Activated CD4-positive, alpha-beta T cell treated with anti-CD3 and anti-CD28 coated beads, Interleukin-2, amount 10 ng/mL, durations not matched to agents 7 days and 5 days (primary cell): ENCODE data around the gene SPATA25. TPM values are rescaled to one million over a fixed set of nuclear protein-coding genes. Genes with fewer than 3 reads are reported as not detected.

Experiments
- CTCF ChIA-PET: fragments of 350-600 bp; sonication (Branson Sonifier 250); formaldehyde crosslinking; loops from one replicate; lab custom pipeline; 2021; ENCODE audit warnings: antibody characterized with exemption; lab: Charles Lee
- POLR2A ChIA-PET: fragments of 350-600 bp; sonication (Branson Sonifier 250); formaldehyde crosslinking; loops from one replicate; lab custom pipeline; 2021; ENCODE audit warnings: antibody characterized with exemption; lab: Charles Lee
- DNase-seq: peaks from one replicate; pipeline ENCODE4 v3.0.0-alpha.2; 2020
- H3K27ac Mint-ChIP-seq: one replicate; pipeline ENCODE4 v1.8.0; 2021; ENCODE audit warnings: mild to moderate bottlenecking, moderate library complexity, mixed read lengths
- H3K27me3 Mint-ChIP-seq: one replicate; pipeline ENCODE4 v1.8.0; 2021; ENCODE audit warnings: mixed read lengths
- H3K36me3 Mint-ChIP-seq: one replicate; pipeline ENCODE4 v1.8.0; 2021; ENCODE audit warnings: low read depth, mixed read lengths
- H3K4me1 Mint-ChIP-seq: one replicate; pipeline ENCODE4 v1.8.0; 2021; ENCODE audit warnings: mixed read lengths
- H3K4me3 Mint-ChIP-seq: one replicate; pipeline ENCODE4 v1.8.0; 2021; ENCODE audit warnings: mild to moderate bottlenecking, moderate library complexity, mixed read lengths
- H3K9me3 Mint-ChIP-seq: one replicate; pipeline ENCODE4 v1.8.0; 2021; ENCODE audit warnings: mixed read lengths
- total RNA-seq, 2 experiments: library from RNA; stranded (reverse); gene quantifications; one replicate each; pipeline ENCODE4 v1.2.3, GENCODE V29; 2021

The SPATA25 gene
- total RNA-seq, 2 experiments from 2014 or later, result 0.56 to 0.84 TPM

DNA sequence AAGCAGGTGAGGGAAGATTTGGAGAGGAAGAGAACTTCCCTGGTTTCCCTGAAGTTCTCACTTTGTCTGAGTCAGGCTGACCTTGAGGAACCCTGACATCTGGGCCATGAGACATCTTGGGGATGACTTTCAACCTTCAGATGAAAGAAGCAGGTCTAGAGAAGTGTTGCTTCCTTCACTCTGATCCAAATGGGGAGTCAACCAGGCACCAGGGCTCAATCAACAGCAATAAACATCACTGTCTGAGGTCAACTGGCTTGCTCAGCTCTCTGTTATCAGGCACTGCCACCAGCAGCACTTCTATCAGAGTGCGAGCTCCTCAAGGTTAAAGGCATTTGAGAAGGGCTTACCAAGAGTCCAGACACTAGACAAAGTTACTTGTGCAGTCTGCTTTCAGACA, 36.5 kb downstream of the SPATA25 start:
- Mint-ChIP-seq H3K36me3 (peaks cover 34% of the 10 kb centered on the region), H3K27ac (no peak overlapping the region), H3K9me3 (no peaks in the 10 kb centered on the region), H3K4me3 (no peak overlapping the region), H3K4me1 (peaks cover 17% of the 10 kb centered on the region), H3K27me3 (no peaks in the 10 kb centered on the region)
- DNase-seq, result no peak
- ChIA-PET CTCF (no interaction called here), POLR2A (interaction anchor here (0.6 kb wide), 1 partner anchor 81 kb away, joined by 4 read pairs; no protein-coding TSS in a partner anchor)

- H3K36me3 Mint-ChIP-seq, result peaks cover 34% of the 10 kb centered on the region
- H3K27me3 Mint-ChIP-seq, result no peaks in the 10 kb centered on the region
- H3K4me3 Mint-ChIP-seq, result no peak overlapping the region
- peaks cover 12% of the 10 kb centered on the region for H3K4me1 Mint-ChIP-seq
- no peak for DNase-seq
- ChIA-PET CTCF (interaction anchor here (0.6 to 1.1 kb wide), 2 partner anchors 14 to 78 kb away, joined by 3 to 6 read pairs; no protein-coding TSS in a partner anchor), POLR2A (interaction anchor here (0.6 kb wide), 1 partner anchor 921 kb away, joined by 6 read pairs; no protein-coding TSS in a partner anchor)
- no peaks in the 10 kb centered on the region for H3K9me3 Mint-ChIP-seq
- H3K27ac Mint-ChIP-seq, result no peak overlapping the region
These were observed 37.2 kb downstream of the SPATA25 start for GRCh38 chr20:45850238-45850637.

GRCh38 chr20:45848969-45849582, 38.3 kb downstream of the SPATA25 start:
- Mint-ChIP-seq H3K4me1 (peaks cover 4% of the 10 kb centered on the region), H3K36me3 (peaks cover 33% of the 10 kb centered on the region), H3K4me3 (no peak overlapping the region), H3K27ac (no peak overlapping the region), H3K27me3 (no peaks in the 10 kb centered on the region), H3K9me3 (no peaks in the 10 kb centered on the region)
- CTCF ChIA-PET, result interaction anchor here (0.6 to 1.1 kb wide), 2 partner anchors 15 to 19 kb away, joined by 3 to 6 read pairs; no protein-coding TSS in a partner anchor
- POLR2A ChIA-PET, result interaction anchor here (0.6 kb wide), 1 partner anchor 114 kb away, joined by 7 read pairs; no protein-coding TSS in a partner anchor
- DNase-seq, result no peak

DNA sequence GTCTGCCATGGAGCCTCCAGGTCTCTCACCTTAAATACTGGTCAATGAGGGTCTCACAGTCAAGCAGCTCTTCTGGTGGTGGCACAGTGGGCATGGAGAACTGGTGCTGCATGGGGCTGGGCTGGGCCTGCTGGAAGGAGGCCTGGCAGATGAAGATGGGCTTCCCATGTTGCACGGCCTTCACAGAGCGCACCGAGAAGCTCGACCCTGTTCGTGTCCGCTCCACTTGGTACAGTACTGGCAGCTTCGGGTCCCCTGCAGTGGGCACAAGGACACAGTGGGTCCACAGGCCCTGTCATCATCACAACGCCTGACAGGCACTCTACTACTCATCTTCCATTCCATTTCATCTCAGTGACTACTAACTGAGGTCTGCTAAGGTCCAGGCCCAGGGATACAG, 39.0 kb downstream of the SPATA25 start:
- POLR2A ChIA-PET, result no interaction called here
- H3K4me1 Mint-ChIP-seq, result peaks cover under 1% of the 10 kb centered on the region
- H3K9me3 Mint-ChIP-seq, result no peaks in the 10 kb centered on the region
- no peak overlapping the region for H3K27ac Mint-ChIP-seq
- no peak overlapping the region for H3K4me3 Mint-ChIP-seq
- CTCF ChIA-PET, result no interaction called here
- peaks cover 29% of the 10 kb centered on the region for H3K36me3 Mint-ChIP-seq
- DNase-seq, result no peak
- H3K27me3 Mint-ChIP-seq, result no peaks in the 10 kb centered on the region

GRCh38 chr20:45845452-45845851, 42.0 kb downstream of the SPATA25 start:
- POLR2A ChIA-PET, result no interaction called here
- CTCF ChIA-PET, result no interaction called here
- H3K4me1 Mint-ChIP-seq, result no peaks in the 10 kb centered on the region

GRCh38 chr20:45843506-45843905, 43.9 kb downstream of the SPATA25 start:
- peaks cover 14% of the 10 kb centered on the region for H3K36me3 Mint-ChIP-seq

More at GRCh38 chr20:45845452-45845851, 42.0 kb downstream of the SPATA25 start:
- no peak for DNase-seq
- Mint-ChIP-seq H3K27ac (no peak overlapping the region), H3K4me3 (no peak overlapping the region), H3K36me3 (peaks cover 22% of the 10 kb centered on the region), H3K27me3 (no peaks in the 10 kb centered on the region), H3K9me3 (no peaks in the 10 kb centered on the region)

DNA sequence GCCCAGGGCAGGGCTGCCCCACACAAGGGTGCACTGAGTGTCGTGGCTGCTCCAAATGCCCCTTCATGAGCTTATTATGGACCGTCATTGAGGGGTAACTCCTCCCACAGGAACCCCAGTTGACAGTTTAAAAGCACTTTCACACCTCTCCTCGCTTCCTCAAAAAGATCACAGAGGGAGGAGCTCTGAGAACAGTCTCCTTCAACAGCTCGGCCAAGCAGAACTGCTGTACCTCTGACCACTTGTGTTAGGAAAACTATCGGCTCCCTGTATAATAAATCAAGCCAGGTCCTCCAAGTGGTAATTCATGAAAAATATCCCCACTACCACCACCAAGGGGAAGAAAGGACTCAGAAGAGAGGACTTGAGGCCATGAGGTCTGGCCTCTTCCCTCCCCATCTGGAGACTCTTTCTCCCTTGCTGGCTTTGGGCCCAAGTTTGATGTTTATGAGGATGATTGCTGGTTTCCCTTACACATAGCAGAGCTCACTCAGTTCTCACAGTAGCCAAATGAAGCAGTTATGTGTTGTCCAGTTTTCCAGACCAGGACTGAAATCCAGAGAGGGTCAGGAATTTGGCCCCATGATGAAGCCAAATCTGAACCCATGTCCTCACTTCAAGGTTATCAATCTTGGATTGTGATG, 45.1 kb downstream of the SPATA25 start:
- DNase-seq, result no peak
- Mint-ChIP-seq H3K4me1 (no peaks in the 10 kb centered on the region), H3K27ac (no peak overlapping the region), H3K27me3 (no peaks in the 10 kb centered on the region), H3K36me3 (peaks cover 12% of the 10 kb centered on the region), H3K4me3 (no peak overlapping the region), H3K9me3 (no peaks in the 10 kb centered on the region)
- ChIA-PET CTCF (interaction anchor here (0.8 to 1.4 kb wide), 4 partner anchors 10 to 15 kb away, joined by 3 to 6 read pairs (median 3); partner anchors contain the start of genes ACOT8 and ZSWIM3), POLR2A (interaction anchor here (0.6 kb wide), 1 partner anchor 42 kb away, joined by 3 read pairs; no protein-coding TSS in a partner anchor)

More at GRCh38 chr20:45843506-45843905, 43.9 kb downstream of the SPATA25 start:
- no peaks in the 10 kb centered on the region for H3K27me3 Mint-ChIP-seq
- no peak for DNase-seq
- CTCF ChIA-PET, result interaction anchor here (1.1 kb wide), 1 partner anchor 9 kb away, joined by 3 read pairs; no protein-coding TSS in a partner anchor
- no peaks in the 10 kb centered on the region for H3K4me1 Mint-ChIP-seq
- H3K4me3 Mint-ChIP-seq, result no peak overlapping the region
- no peak overlapping the region for H3K27ac Mint-ChIP-seq
- no peaks in the 10 kb centered on the region for H3K9me3 Mint-ChIP-seq
- POLR2A ChIA-PET, result no interaction called here

- Mint-ChIP-seq H3K4me1 (no peaks in the 10 kb centered on the region), H3K27me3 (no peaks in the 10 kb centered on the region), H3K36me3 (peaks cover 12% of the 10 kb centered on the region), H3K9me3 (no peaks in the 10 kb centered on the region), H3K27ac (no peak overlapping the region), H3K4me3 (no peak overlapping the region)
- no peak for DNase-seq
- ChIA-PET POLR2A (interaction anchor here (0.6 kb wide), 1 partner anchor 42 kb away, joined by 3 read pairs; no protein-coding TSS in a partner anchor), CTCF (interaction anchor here (0.8 to 2.4 kb wide), 6 partner anchors 11 to 74 kb away, joined by 3 to 6 read pairs (median 4); partner anchors contain the start of genes CTSA and NEURL2)
These were observed 45.9 kb downstream of the SPATA25 start for GRCh38 chr20:45841407-45842129.

- Mint-ChIP-seq H3K9me3 (no peaks in the 10 kb centered on the region), H3K4me1 (no peaks in the 10 kb centered on the region), H3K27ac (no peak overlapping the region), H3K27me3 (no peaks in the 10 kb centered on the region), H3K4me3 (no peak overlapping the region), H3K36me3 (peaks cover 9% of the 10 kb centered on the region)
- ChIA-PET POLR2A (no interaction called here), CTCF (interaction anchor here (0.8 to 2.4 kb wide), 4 partner anchors 23 to 75 kb away, joined by 3 to 6 read pairs (median 4); partner anchors contain the start of genes CTSA and NEURL2)
- no peak for DNase-seq
These were observed 46.7 kb downstream of the SPATA25 start for GRCh38 chr20:45840700-45841198.

DNA sequence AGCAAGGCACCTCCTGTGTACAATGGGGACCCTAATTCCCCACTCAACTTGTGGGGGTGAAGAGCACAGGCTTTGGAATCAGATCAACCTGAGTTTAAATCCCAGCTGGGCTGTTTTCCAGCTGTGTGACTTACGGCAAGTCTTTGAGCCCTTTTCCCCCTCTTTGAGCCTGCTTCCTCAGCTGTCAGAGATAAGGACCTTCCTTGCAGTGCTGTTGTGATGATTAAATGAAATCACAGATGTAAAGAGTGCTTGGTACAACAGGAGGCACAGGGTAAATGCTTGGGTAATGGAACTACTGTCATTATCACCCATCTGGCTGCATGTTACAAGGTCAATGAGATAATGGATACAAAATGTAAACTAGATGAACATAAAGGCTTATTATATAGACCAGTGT, 50.6 kb downstream of the SPATA25 start:
- no peaks in the 10 kb centered on the region for H3K9me3 Mint-ChIP-seq
- peaks cover 11% of the 10 kb centered on the region for H3K4me1 Mint-ChIP-seq
- POLR2A ChIA-PET, result no interaction called here
- CTCF ChIA-PET, result interaction anchor here (0.7 to 1.0 kb wide), 2 partner anchors 19 to 132 kb away, joined by 3 to 8 read pairs; no protein-coding TSS in a partner anchor
- DNase-seq, result no peak
- H3K4me3 Mint-ChIP-seq, result no peak overlapping the region
- H3K27ac Mint-ChIP-seq, result no peak overlapping the region
- no peaks in the 10 kb centered on the region for H3K36me3 Mint-ChIP-seq
- no peaks in the 10 kb centered on the region for H3K27me3 Mint-ChIP-seq
